Ovary (tissue), 3 donors: ENCODE measurements around the gene COL23A1.

Source experiments
- CTCF ChIP-seq, 3 donors: fragments of 450-650 bp in 2 of 3; fragments of 200-600 bp in 1 of 3; IDR thresholded peaks; one replicate each; pipeline versions ENCODE4 v1.5.1 to v1.8.0; 2016 to 2022; ENCODE audit warnings: antibody characterized with exemption in 3 of 3, mild to moderate bottlenecking in 1 of 3
- EP300 ChIP-seq: sonication (generic); formaldehyde crosslinking; IDR thresholded peaks from one replicate; pipeline ENCODE4 v1.6.1; 2017; ENCODE audit warnings: antibody characterized with exemption
- POLR2A ChIP-seq: fragments of 450-650 bp; IDR thresholded peaks from one replicate; pipeline ENCODE4 v1.6.1; 2017; ENCODE audit warnings: antibody characterized with exemption, mild to moderate bottlenecking, moderate library complexity
- donor health status: DM: no; HTN: no; CAD: no.

GRCh38 chr5:178590141-178590923 is at the start of gene COL23A1:
- TF ChIP-seq CTCF (IDR thresholded peaks at IDR 0.05): peak in 2 of 3 donors; percentile 7 to 10
- TF ChIP-seq EP300: no peak
- TF ChIP-seq POLR2A: no peak
